ENCODE measurements around the gene TTLL12. TPM values are rescaled to one million over a fixed set of nuclear protein-coding genes. Genes with fewer than 3 reads are reported as not detected.

TTLL12 gene
- polyA plus RNA-seq, 1 donor from 2014 or later: 20.0 TPM

GRCh38 chr22:43129426-43130425 is 57.2 kb downstream of the TTLL12 start:
- Mint-ChIP-seq H3K4me1 (peaks cover 9 to 12% (median 11%) of the 10 kb centered on the region in 3 donors), H3K9me3 (no peaks in the 10 kb centered on the region), H3K27ac (no peak overlapping the region), H3K36me3 (peaks cover 2% of the 10 kb centered on the region), H3K4me3 (peak overlapping the region in 2 of 4 donors; percentile 63 to 80), H3K27me3 (peaks cover 8% of the 10 kb centered on the region)

- Mint-ChIP-seq H3K36me3 (peaks cover 2% of the 10 kb centered on the region), H3K27ac (no peak overlapping the region), H3K27me3 (peaks cover 8% of the 10 kb centered on the region), H3K4me1 (peaks cover 9 to 12% (median 11%) of the 10 kb centered on the region in 3 donors), H3K9me3 (no peaks in the 10 kb centered on the region), H3K4me3 (peak overlapping the region in 2 of 4 donors; percentile 12 to 80)
Observed at GRCh38 chr22:43128928-43129424, 58.0 kb downstream of the TTLL12 start.

- H3K27ac Mint-ChIP-seq: no peak overlapping the region
Observed at GRCh38 chr22:43128116-43128515, 58.8 kb downstream of the TTLL12 start.

DNA sequence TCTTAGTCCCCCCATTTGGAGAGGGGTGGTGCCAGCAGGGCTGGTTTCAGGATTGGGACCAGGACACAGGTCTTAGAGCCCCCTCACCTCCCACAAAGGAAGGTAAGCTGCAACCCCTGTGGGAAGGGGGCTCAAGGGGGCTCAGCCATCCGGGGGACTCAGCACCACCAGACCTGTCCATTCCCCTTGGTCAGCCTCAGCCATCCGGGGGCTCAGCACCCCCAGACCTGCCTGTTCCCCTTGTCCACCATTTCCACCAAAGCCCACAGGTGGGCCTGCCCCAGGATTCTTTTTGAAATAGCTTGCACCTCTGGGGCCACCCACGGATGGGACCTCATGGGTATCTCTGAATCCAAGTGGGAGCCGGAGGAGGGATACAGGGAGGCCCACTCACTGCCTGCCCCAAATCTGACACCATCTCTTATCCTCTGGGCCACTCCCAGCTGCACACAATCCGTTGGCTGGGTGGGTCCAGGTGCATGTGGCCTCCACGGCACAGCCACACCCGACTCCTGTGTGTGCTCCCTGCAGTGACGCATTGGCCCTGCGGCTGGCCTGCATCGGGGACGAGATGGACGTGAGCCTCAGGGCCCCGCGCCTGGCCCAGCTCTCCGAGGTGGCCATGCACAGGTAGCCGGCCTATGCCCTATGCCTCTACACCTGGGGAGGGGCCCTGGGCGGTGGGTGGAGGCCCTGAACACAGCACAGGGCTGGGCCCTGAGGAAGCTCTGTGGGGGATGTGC is 59.6 kb downstream of the TTLL12 start:
- Mint-ChIP-seq H3K27me3 (peaks cover 10% of the 10 kb centered on the region), H3K27ac (peak overlapping the region in 1 of 3 donors; percentile 63), H3K4me3 (no peak overlapping the region), H3K9me3 (no peaks in the 10 kb centered on the region), H3K36me3 (peaks cover 2% of the 10 kb centered on the region), H3K4me1 (peaks cover 11 to 17% (median 13%) of the 10 kb centered on the region in 3 donors)

More at GRCh38 chr22:43128116-43128515, 58.8 kb downstream of the TTLL12 start:
- Mint-ChIP-seq H3K36me3 (peaks cover 2% of the 10 kb centered on the region), H3K27me3 (peaks cover 8% of the 10 kb centered on the region), H3K4me3 (peak overlapping the region in 2 of 4 donors; percentile 55 to 81), H3K4me1 (peaks cover 9 to 12% (median 11%) of the 10 kb centered on the region in 3 donors), H3K9me3 (no peaks in the 10 kb centered on the region)

GRCh38 chr22:43126501-43127165 is 60.3 kb downstream of the TTLL12 start:
- peaks cover 2% of the 10 kb centered on the region for H3K36me3 Mint-ChIP-seq
- peaks cover 16% of the 10 kb centered on the region for H3K27me3 Mint-ChIP-seq
- no peak overlapping the region for H3K27ac Mint-ChIP-seq
- H3K4me1 Mint-ChIP-seq: peaks cover 17 to 22% (median 18%) of the 10 kb centered on the region in 3 donors
- H3K4me3 Mint-ChIP-seq: no peak overlapping the region
- H3K9me3 Mint-ChIP-seq: no peaks in the 10 kb centered on the region

GRCh38 chr22:43118953-43119458 is 67.9 kb downstream of the TTLL12 start:
- H3K27me3 Mint-ChIP-seq: peaks cover 56% of the 10 kb centered on the region
- peak overlapping the region; percentile 60 to 93 (median 62) for H3K4me3 Mint-ChIP-seq
- H3K4me1 Mint-ChIP-seq: peaks cover 34 to 49% (median 40%) of the 10 kb centered on the region in 3 donors
- no peaks in the 10 kb centered on the region for H3K36me3 Mint-ChIP-seq
- peak overlapping the region in 2 of 3 donors; percentile 62 to 73 for H3K27ac Mint-ChIP-seq
- H3K9me3 Mint-ChIP-seq: peaks cover 0 to 2% (median 0%) of the 10 kb centered on the region in 3 donors

GRCh38 chr22:43118024-43118849 is 68.7 kb downstream of the TTLL12 start:
- Mint-ChIP-seq H3K27ac (peak overlapping the region in 2 of 3 donors; percentile 62 to 73), H3K9me3 (peaks cover 0 to 2% (median 0%) of the 10 kb centered on the region in 3 donors), H3K4me1 (peaks cover 40 to 55% (median 47%) of the 10 kb centered on the region in 3 donors), H3K27me3 (peaks cover 64% of the 10 kb centered on the region), H3K36me3 (no peaks in the 10 kb centered on the region), H3K4me3 (peak overlapping the region; percentile 60 to 93 (median 62))

GRCh38 chr22:43116932-43117331 is 70.0 kb downstream of the TTLL12 start:
- H3K4me1 Mint-ChIP-seq: peaks cover 38 to 47% (median 45%) of the 10 kb centered on the region in 3 donors
- peak overlapping the region in 1 of 4 donors; percentile 80 for H3K4me3 Mint-ChIP-seq
- H3K36me3 Mint-ChIP-seq: no peaks in the 10 kb centered on the region
- H3K27me3 Mint-ChIP-seq: peaks cover 65% of the 10 kb centered on the region
- H3K27ac Mint-ChIP-seq: no peak overlapping the region
- H3K9me3 Mint-ChIP-seq: peaks cover 0 to 2% (median 0%) of the 10 kb centered on the region in 3 donors

Other genes starting within 250 kb of the TTLL12 start
- 31.5 TPM for gene PACSIN2, start 172.0 kb downstream of the TTLL12 start, polyA plus RNA-seq
- gene TTLL1, start 97.7 kb downstream of the TTLL12 start, polyA plus RNA-seq: 3.7 TPM
- 9.7 TPM for gene BIK, start 76.4 kb downstream of the TTLL12 start, polyA plus RNA-seq
- 10.2 TPM for gene MCAT, start 43.7 kb downstream of the TTLL12 start, polyA plus RNA-seq
- 125 TPM for gene TSPO, start 35.6 kb downstream of the TTLL12 start, polyA plus RNA-seq
- not detected for gene SCUBE1, start 156.2 kb upstream of the TTLL12 start, polyA plus RNA-seq
- gene MPPED1, start 224.9 kb upstream of the TTLL12 start, polyA plus RNA-seq: not detected